AG10803 (cell line): ENCODE data around the gene NF2.
"Not testable (repeated sequence)": the region's sequence is repeated elsewhere in the genome, so short reads cannot be mapped to it uniquely, and the experiment has no call there.

Experiments used
- DNase-seq: peaks from one replicate; pipeline ENCODE4 v3.0.0; 2010; ENCODE audit warnings: low read depth
- H3K4me3 ChIP-seq: 2 replicates; pipeline ENCODE4 v1.5.1; 2011; ENCODE audit warnings: mild to moderate bottlenecking, low read length, control low read depth
- TF ChIP-seq, protein P1 (sequence below): conservative IDR thresholded peaks from 2 replicates; pipeline ENCODE4 v1.5.1; 2011; ENCODE audit warnings: mild to moderate bottlenecking, low read length, control low read depth, inconsistent platforms

Gene NF2

DNA sequence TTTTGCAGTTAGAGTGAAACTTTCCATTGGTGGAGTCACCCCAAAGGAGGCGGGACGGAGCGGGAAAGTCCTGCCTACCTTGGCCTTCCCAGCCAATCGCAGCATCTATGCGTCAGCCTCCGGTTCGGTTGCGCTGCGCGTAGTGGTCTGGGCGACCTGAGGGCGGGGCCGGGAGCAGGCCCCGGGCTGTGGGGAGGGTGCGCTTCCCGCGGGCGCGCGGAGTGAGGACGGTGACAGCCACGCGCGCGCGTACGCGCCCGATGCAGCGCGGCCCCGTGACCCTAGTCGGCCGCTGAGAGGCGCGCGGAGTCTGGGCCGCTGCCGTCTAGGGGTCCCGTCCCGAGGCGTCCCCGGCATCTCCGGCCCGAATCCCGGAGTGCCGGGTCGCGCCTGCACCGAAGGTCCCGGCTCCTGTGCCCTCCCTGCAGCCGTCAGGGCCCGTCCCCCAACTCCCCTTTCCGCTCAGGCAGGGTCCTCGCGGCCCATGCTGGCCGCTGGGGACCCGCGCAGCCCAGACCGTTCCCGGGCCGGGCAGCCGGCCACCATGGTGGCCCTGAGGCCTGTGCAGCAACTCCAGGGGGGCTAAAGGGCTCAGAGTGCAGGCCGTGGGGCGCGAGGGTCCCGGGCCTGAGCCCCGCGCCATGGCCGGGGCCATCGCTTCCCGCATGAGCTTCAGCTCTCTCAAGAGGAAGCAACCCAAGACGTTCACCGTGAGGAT, at the start of gene NF2:
Gene NF2 (plus strand): TSS at position 276 of the 718 bp plus-strand sequence. CDS start 366 bp downstream, at position 642.
- peak; percentile 99 for DNase-seq
- TF ChIP-seq, protein P1, sequence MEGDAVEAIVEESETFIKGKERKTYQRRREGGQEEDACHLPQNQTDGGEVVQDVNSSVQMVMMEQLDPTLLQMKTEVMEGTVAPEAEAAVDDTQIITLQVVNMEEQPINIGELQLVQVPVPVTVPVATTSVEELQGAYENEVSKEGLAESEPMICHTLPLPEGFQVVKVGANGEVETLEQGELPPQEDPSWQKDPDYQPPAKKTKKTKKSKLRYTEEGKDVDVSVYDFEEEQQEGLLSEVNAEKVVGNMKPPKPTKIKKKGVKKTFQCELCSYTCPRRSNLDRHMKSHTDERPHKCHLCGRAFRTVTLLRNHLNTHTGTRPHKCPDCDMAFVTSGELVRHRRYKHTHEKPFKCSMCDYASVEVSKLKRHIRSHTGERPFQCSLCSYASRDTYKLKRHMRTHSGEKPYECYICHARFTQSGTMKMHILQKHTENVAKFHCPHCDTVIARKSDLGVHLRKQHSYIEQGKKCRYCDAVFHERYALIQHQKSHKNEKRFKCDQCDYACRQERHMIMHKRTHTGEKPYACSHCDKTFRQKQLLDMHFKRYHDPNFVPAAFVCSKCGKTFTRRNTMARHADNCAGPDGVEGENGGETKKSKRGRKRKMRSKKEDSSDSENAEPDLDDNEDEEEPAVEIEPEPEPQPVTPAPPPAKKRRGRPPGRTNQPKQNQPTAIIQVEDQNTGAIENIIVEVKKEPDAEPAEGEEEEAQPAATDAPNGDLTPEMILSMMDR: no peak
- H3K4me3 ChIP-seq: peak within 1 kb of the TSS; percentile 76

DNA sequence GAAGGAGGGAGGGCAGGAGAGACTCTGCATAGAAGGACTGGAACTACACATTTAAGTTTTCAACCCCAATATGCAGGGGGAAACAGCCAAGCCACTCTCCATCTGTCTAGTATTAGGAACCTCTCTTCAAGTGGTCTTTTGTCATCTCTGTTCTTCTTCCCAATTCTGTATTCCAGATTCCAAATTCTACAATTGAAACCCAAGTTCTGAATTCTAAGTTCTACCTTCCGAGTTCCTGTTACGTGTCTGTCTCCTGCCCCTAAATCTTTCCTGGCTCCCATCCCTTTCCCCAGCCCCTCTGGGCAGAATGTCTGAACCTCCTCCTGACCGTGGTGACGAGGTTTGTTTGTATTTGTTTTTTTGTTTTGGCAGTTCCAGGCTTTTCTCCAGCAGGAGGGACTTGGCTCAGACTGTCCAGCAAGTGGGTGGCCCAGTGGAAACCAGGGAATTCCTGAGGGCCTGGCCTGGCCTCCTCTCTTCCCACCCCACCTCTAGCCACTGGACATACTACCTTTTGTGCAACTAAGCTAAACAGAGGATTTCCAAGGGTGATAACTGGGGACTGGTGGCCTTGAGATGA, 48.3 kb upstream of the NF2 start:
- DNase-seq: peak; percentile 8
- no peak overlapping the region for H3K4me3 ChIP-seq
- TF ChIP-seq, protein P1: no peak

DNA sequence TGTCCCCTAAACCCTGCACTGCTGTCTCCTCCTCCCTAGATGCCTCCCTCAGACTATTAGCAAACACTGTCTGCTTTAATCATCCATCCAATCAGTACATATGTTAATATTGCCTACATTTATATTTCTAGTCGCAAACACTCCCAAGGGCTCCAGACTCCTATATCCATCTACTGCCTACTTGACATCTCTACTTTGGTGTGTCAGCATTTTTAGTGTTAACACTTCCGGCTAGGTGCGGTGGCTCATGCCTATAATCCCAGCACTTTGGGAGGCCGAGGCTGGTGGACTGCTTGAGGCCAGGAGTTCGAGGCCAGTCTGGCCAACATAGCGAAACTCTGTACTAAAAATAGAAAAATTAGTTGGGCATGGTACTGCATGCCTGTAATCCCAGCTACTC, 44.4 kb upstream of the NF2 start:
- H3K4me3 ChIP-seq: no peak overlapping the region
- DNase-seq: no peak
- TF ChIP-seq, protein P1: no peak

DNA sequence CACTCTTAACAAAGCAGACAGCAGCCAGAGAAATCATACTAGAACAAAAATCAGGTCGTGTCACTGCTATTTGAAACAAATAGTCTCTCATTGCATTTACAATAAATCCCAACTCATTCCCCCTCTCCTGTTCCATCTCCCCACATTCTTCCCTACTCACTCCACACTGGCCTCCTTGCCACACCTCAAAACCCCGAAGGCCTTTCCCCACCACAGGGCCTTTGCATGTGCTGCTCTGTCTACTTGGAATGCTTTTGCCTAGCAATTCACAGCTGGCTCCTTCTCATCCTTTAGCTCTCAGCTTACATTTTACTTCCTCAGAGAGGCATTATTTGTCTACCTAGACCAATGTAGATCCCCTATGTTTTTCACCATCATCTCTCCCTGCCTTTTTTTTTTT, 43.6 kb upstream of the NF2 start:
- H3K4me3 ChIP-seq: no peak overlapping the region
- no peak for DNase-seq
- TF ChIP-seq, protein P1: no peak

DNA sequence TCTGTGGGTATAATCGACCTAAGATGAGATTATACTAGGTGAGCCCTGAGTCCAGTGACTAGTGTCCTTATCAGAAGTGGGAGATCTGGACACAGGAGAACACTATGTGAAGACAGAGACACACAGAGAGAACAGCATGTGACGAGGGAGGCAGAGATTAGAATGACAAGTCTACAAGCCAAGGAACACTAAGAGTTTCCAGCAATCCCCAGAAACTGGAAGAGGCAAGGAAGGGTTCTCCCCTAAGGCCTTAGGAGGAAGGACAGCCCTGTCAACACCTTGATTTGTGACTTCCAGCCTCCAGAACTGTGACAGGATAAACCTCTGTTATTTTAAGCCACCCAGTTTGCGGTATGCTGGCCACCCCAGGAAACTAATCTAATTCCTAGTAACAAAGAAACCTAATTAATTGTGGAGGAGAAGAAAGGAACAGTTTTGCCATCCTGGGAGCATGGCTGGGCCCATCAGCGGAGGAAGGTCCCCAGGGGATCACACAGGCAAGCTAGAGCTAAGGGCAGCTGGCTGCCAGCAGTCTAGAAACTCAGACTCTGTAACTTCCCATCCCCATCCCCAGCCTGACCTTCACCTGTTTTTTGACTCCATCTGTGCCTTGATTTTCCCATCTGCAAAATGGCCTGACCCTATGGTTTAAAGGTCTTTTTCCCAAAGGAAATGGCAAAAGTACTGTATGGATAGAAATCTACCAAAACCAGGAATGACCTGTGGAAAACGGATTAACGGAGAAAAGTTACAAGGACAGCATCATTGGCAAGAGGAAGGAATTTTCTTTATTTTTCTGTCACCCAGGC, 39.6 kb upstream of the NF2 start:
- TF ChIP-seq, protein P1: no peak
- no peak for DNase-seq
- H3K4me3 ChIP-seq: no peak overlapping the region

DNA sequence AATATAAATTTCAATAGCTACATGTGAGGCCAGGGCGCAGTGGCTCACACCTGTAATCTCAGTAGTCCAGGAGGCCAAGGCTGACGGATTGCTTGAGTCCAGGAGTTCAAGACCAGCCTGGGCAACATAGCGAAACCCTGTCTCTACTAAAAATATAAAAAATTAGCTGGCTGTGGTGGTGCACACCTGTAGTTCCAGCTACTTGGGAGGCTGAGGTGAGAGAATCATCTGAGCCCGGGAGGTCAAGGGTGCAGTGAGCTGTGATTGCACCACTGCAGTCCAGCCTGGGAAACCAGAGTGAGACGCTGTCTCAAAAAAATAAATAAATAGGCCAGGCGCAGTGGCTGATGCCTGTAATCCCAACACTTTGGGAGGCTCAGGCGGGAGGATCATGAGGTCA, 36.9 kb upstream of the NF2 start:
- not testable (repeated sequence) for DNase-seq, H3K4me3 ChIP-seq

DNA sequence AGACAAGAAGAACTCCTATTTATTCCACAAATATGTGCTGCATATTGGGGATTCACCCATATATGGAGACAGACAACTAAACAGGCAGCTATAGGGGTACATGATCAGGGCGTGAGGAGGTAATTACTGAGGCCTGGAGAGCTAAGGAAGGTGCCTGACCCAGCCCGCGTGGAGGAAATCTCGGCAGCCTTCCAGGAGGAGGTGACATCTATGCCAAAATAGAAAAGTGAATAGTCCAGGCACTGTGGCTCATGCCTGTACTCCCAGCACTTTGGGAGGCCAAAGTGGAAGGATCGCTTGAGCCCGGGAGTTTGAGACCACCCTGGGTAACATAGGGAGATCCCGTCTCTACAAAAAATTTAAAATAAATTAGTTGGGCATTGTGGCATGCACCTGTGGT, 36.1 kb upstream of the NF2 start:
- H3K4me3 ChIP-seq: no peak overlapping the region
- DNase-seq: no peak
- TF ChIP-seq, protein P1: no peak
